NCI-H1048 (cell line): ENCODE measurements around the gene TTBK1.

Experiments
- DNase-seq: peaks from one replicate; lab custom pipeline; 2025; lab: John Stamatoyannopoulos, UW

Gene TTBK1

GRCh38 chr6:43255408-43256054 is 12.2 kb downstream of the TTBK1 start:
- no peak for DNase-seq

GRCh38 chr6:43256670-43257366 is 13.5 kb downstream of the TTBK1 start:
- DNase-seq = no peak

DNA sequence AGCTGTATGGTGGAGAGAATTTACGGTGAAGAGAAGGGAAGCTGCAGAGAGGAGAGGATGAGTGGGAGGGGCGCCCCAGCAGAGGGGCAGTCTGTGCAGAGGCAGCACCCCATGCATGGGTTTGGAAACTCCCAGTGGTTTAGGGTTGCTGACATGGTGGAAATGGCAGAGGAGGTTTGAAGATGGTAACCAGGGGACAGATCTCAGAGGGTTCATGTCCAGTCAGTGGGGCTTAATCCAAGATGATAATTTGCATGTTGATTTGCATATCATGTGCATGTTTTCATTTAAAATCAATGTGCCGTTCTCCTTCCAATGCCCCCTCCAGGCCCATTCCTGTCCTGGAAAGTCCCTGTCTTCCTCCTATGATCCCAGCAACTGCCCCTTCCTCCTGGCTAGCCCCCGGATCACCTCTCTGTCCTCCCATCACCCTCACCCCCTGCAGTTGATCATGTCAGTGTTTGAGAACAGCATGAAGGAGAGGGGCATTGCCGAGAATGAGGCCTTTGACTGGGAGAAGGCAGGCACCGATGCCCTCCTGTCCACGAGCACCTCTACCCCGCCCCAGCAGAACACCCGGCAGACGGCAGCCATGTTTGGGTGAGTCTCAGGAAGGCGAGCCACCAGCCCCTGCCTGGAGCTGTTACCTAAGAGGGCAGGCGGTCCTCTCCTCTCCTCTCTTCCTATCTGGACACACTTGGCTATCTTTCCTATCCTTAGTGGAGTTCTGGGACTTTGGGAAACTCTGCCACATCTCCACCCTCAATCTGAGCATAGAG is 14.3 kb downstream of the TTBK1 start:
- DNase-seq = no peak

DNA sequence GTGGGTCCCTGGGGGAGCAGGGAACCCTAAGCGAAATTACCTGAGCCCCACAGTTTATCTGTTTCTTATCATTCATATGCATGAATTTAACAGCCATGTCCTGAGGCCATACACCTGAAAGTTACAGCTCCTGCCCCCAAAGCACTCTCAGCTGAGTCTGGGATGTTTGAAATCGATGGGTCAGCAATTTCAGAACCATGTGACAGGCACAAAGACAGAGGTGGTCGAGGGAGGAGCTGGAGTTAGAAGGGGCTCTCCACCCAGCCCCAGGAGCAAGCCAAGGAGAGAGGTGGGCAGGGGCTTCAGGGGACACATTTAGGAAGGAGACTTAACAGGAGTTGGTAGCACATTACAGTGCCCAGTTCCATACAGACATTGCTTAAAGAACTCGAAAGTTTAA is 14.9 kb downstream of the TTBK1 start:
- DNase-seq = no peak

DNA sequence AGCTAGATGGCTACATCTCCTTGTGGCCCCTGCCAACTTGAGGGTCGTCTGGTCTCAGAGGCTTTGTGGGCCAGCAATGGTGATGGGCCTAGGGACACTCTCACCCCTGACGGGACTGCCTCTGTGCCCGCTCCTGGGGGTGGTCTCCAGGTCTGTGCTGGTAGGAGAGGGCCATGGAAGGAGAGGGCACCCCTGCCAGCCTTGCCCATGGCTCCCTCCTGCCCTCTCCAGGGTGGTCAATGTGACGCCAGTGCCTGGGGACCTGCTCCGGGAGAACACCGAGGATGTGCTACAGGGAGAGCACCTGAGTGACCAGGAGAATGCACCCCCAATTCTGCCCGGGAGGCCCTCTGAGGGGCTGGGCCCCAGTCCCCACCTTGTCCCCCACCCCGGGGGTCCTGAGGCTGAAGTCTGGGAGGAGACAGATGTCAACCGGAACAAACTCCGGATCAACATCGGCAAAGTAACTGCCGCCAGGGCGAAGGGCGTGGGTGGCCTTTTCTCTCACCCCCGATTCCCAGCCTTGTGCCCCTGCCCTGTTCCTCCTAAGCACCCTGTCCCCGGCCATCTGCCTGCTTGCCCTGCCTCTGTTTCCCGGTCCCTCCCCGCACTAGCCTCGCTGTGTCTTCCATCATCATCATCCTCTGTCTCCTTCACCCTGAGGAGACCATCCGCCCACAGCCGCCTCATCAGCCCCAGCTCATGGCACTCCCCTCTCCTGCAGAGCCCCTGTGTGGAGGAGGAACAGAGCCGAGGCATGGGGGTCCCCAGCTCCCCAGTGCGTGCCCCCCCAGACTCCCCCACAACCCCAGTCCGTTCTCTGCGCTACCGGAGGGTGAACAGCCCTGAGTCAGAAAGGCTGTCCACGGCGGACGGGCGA is 15.8 kb downstream of the TTBK1 start:
- no peak for DNase-seq

DNA sequence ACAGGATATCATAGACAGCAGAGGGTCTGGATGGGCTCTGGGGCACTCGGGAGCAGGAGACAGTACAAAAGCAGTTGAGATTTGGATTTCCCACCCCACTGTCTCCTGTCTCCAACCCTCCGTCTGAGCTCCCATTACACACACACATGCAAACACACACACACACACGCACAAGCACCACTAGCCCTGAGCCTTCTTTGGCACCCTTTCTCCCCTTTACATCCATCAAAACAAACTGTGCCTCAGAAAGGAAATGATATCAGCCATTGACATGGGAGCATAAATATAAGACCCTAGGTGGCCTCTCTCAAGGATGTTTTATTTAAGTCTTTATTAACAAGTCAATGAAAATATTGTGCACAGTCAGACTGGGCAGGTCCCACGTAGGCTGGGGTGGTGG is 17.5 kb downstream of the TTBK1 start:
- no peak for DNase-seq

DNA sequence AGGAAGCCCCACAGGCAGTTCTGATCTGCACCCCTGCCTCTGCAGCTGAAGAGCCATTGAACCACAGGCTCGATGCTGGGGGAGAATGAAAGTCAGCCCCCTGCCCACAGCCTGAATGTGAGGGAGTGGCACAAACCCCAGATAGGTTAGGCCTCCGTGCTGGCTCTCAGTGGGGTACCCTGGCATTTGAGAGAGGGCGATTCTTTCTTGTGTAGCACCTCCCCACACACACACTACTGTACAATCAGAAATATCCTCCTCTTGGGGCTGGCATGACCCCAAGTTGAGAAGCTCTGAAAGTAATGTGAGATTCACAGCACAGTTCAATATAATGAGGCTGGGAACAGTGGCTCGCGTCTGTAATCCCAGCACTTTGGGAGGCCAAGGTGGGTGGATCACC is 17.9 kb downstream of the TTBK1 start:
- no peak for DNase-seq

DNA sequence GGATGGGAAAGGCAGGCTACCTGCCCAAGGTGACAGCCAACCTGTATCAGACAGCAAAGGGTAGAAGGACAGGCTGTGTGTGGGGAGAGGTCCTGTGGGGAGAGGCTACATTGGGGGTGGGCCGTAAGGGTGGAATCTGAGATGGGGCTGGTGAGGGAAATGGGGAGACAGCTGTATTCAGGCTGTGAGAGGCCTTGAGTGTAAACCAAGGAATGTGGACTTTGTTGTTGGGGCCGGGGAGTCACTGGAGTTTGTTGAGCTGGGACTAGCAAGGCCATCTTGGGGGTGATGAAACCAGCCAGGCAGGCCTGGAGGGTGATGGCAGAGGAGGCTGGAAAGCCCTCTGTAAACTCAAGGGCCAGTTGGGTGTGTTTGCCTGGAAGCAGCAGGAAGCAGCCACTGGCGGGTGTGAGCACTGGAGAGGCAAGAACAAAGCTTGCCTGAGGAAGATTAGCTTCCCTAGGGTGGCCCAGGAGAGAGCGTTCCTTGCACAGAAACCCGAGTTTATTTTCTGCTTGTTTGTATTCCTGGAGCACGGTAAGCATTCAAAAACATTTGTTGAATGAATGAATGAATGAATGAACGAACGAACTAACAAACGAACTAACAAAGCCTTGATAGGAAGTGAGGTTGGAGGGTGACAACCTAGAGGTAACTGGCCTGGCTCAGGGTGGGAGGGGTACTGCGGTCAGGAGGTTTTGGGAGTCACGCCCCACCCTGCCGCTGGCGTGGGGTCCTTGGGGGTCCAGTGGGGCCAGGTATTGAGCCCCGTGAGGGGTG is 18.9 kb downstream of the TTBK1 start:
- no peak for DNase-seq

- no peak for DNase-seq
These were observed 19.6 kb downstream of the TTBK1 start for GRCh38 chr6:43262780-43263313.

- DNase-seq = no peak
These were observed 20.3 kb downstream of the TTBK1 start for GRCh38 chr6:43263314-43264178.

GRCh38 chr6:43264599-43265145 is 21.4 kb downstream of the TTBK1 start:
- no peak for DNase-seq

GRCh38 chr6:43265564-43265963 is 22.3 kb downstream of the TTBK1 start:
- no peak for DNase-seq

GRCh38 chr6:43267619-43268354 is 24.5 kb downstream of the TTBK1 start:
- no peak for DNase-seq

- no peak for DNase-seq
These were observed 25.0 kb downstream of the TTBK1 start for GRCh38 chr6:43268355-43268700.

GRCh38 chr6:43268782-43269272 is 25.5 kb downstream of the TTBK1 start:
- DNase-seq = no peak

GRCh38 chr6:43269273-43270007 is 26.2 kb downstream of the TTBK1 start:
- no peak for DNase-seq

DNA sequence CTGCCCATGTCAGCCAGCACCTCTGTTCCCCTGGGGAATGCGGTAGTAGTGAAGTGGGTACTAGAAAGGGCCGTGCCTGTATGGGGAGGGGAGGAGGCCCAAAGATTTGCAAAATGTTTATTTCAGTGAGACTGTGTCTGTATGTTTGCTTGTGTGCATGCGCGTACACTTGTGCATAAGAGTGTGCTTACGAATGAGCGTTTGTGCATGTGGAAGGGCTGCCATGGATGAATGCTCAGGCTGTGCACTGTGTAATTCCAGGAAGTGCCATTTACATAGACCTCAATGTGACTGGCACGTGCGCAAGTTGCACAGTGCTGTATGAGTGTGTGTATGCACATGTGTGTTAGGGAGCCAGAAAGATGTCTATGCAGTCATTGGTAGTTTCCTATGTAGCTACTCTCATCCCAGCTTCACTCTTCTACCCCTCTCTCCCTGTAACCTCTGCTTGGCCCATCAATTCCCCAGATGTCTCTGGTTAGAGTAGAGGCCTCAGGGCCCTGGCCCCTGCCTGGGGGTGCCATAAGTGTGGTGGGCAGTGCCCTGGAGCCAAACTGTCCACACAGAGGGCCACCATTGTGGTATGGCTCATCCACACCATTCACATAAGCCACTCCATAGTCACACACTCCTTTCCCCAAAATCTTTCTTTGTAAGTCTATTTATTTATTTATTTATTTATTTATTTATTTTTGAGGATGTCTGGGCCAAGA is 28.0 kb downstream of the TTBK1 start:
- no peak for DNase-seq

- DNase-seq = no peak
These were observed 28.7 kb downstream of the TTBK1 start for GRCh38 chr6:43271944-43272343.
